GM19324 (cell line): Measurements from ENCODE around the gene FAM50A.

ENCODE experiments used
- ATAC-seq: cut with Tn5 transposase; IDR thresholded peaks from one replicate; pipeline ENCODE4 v1.9.1; 2021; ENCODE audit warnings: mild to moderate bottlenecking, moderate library complexity; ENCODE audit not compliant: unreplicated experiment, low FRiP score

Gene FAM50A

GRCh38 chrX:154463611-154464220, 19.8 kb downstream of the FAM50A start:
- ATAC-seq: no peak

GRCh38 chrX:154464806-154465365, 20.9 kb downstream of the FAM50A start:
- ATAC-seq: no peak

GRCh38 chrX:154465601-154466000, 21.7 kb downstream of the FAM50A start:
- no peak for ATAC-seq

DNA sequence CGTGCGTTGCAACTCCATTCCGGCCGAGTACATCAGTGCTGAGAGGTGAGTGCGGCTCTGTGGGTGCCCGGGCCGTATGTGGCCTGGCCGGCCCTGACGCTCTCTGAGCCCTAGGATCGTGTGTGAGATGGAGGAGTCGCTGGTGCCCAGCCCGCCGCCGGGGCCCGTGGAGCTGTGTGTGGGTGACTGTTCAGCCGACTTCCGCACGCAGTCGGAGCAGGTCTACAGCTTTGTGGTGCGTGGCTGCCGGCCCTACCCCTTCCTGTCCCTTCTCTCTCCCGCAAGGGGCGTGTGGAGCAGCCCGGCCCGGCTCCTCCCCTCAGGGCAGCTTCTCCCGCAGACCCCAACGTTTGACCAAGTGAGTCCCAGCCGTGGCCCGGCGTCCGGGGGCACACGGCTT, 22.1 kb downstream of the FAM50A start:
- no peak for ATAC-seq

GRCh38 chrX:154466907-154467306, 23.0 kb downstream of the FAM50A start:
- ATAC-seq: no peak

GRCh38 chrX:154467556-154467955, 23.6 kb downstream of the FAM50A start:
- no peak for ATAC-seq

- no peak for ATAC-seq
Measured at GRCh38 chrX:154468217-154468616, 24.3 kb downstream of the FAM50A start.

GRCh38 chrX:154469114-154469513, 25.2 kb downstream of the FAM50A start:
- ATAC-seq: no peak

GRCh38 chrX:154469880-154470279, 25.9 kb downstream of the FAM50A start:
- no peak for ATAC-seq

- no peak for ATAC-seq
Measured at GRCh38 chrX:154470434-154470833, 26.5 kb downstream of the FAM50A start.

DNA sequence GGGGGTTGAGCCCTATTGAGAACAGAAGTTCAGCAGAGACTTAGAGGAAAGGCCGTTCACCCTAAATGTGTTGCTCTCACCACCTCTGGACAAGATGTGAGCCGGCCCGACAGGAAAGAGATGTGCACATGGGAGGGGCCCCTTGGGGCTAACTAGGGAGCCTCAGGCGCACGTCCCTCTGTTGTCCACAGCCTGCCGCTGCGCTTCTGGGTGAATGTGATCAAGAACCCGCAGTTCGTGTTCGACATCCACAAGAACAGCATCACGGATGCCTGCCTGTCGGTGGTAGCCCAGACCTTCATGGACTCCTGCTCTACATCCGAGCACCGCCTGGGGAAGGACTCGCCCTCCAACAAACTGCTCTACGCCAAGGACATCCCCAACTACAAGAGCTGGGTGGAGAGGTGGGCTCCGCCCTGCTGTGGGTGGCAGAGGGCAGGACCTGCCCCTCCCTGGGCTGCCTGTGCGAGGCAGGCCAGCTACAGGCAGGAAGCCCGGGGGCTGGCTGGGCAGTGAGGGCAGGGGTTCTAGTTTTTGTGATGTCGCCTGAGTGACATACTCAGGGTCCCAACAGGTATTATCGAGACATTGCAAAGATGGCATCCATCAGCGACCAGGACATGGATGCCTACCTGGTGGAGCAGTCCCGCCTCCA, 27.1 kb downstream of the FAM50A start:
- no peak for ATAC-seq

DNA sequence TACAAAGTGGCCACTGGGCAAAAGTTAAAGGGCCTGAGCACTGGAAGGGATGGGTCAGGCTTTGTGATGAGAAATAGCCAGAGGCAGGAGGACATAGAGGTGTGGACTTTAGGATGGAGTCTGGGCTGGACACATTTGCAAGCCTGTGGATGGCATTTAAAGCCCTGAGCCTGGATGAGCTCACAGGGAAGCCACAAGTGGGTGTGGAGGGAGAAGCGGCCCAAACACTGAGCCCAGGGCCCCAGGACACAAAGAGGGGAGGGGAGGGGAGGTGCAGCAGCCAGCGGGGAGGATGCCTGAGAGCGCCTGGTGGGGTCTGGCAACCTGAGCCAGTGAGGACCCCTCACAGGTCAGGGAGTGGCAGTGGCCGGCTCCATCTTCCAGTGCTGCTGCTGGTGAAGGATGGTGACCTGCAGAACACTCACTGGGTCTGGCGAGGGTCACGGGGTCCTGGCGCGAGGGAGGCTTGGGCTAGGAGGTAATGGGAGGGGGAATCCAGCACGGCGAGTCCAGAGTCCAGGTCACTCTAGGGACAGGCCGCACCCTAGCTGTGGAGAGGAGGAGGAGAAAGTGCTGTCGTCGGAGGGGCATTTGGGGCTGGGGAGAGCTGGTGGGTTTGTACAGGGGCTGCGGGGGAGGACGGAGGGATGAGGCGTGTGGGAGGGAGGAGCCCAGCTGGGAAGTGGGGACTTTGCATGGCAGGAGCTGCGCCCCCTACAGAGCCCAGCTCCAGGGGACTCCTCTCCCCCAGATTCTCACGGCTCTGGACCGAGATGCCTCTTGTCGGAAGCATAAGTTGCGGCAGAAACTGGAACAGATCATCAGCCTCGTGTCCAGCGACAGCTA, 28.1 kb downstream of the FAM50A start:
- no peak for ATAC-seq

GRCh38 chrX:154472685-154473632, 29.0 kb downstream of the FAM50A start:
- ATAC-seq: no peak

GRCh38 chrX:154473683-154474082, 29.7 kb downstream of the FAM50A start:
- no peak for ATAC-seq

DNA sequence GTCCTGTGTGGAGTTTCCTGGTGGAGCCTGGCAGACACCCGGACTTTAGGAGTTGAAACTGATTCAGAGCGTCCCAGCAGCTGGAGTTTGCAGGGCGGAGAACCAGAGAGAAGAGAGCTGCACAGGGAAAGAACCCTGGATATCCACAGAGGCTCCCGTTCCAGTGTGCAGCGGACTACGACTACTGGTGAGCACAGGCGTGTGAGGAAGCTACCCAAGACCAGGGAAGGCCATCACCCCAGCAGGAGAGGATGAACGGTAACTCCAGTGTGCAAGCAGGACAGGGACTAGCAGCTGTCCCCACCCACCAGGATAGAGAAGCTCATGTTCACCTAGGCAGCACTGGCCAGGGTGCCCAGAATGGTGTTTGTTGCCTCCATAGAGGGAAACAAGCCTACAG, 32.9 kb downstream of the FAM50A start:
- ATAC-seq: no peak

GRCh38 chrX:154477891-154478477, 34.0 kb downstream of the FAM50A start:
- ATAC-seq: no peak

GRCh38 chrX:154478728-154479622, 35.0 kb downstream of the FAM50A start, which contains the start of gene LAGE3:
LAGE3 (minus strand) TSS chrX:154479281; CDS start chrX:154478915, 366 bp downstream.
- peak; percentile 85 for ATAC-seq

- ATAC-seq: no peak
Measured at GRCh38 chrX:154481195-154481594, 37.3 kb downstream of the FAM50A start.
